Peyer's patch (tissue), 4 donors: ENCODE measurements around the gene ALOX15B. TPM values are rescaled to one million over a fixed set of nuclear protein-coding genes. Genes with fewer than 3 reads are reported as not detected.
"Not testable (repeated sequence)": the region's sequence is repeated elsewhere in the genome, so short reads cannot be mapped to it uniquely, and the experiment has no call there.

Experiments
- DNase-seq, 3 donors: peaks; one replicate each; pipeline ENCODE4 v3.0.0-alpha.2; 2017 to 2019
- H3K27ac ChIP-seq, 4 donors: fragments of 200-600 bp; sonication (generic); one replicate each; pipeline ENCODE4 v1.5.1; 2016 to 2019
- H3K27me3 ChIP-seq, 2 donors: fragments of 200-600 bp; sonication (generic); one replicate each; pipeline ENCODE4 v1.5.1; 2019
- H3K36me3 ChIP-seq, 3 donors: fragments of 200-600 bp; sonication (generic); one replicate each; pipeline ENCODE4 v1.5.1; 2016 to 2019
- H3K4me1 ChIP-seq, 4 donors: fragments of 200-600 bp; sonication (generic); one replicate each; pipeline ENCODE4 v1.5.1; 2016 to 2019
- H3K4me3 ChIP-seq, 4 donors: fragments of 200-600 bp; sonication (generic); 1 replicate in 3 of 4; 2 replicates in 1 of 4; pipeline ENCODE4 v1.5.1; 2016 to 2019; ENCODE audit warnings: mild to moderate bottlenecking in 1 of 4
- H3K9me3 ChIP-seq, 4 donors: fragments of 200-600 bp; sonication (generic); one replicate each; pipeline ENCODE4 v1.5.1; 2016 to 2019; ENCODE audit warnings: mild to moderate bottlenecking in 1 of 4
- POLR2A ChIP-seq, 2 donors: fragments of 450-650 bp; IDR thresholded peaks; one replicate each; pipeline ENCODE4 v1.5.1; 2017; ENCODE audit warnings: antibody characterized with exemption in 2 of 2, mild to moderate bottlenecking in 2 of 2, moderate library complexity in 2 of 2
- total RNA-seq, 4 donors: library from RNA; depleted of rRNA; stranded (reverse); fragments of >200 nt; gene quantifications; one replicate each; pipeline ENCODE4 v1.1.0, GENCODE V29; 2016
- TF ChIP-seq, protein P1 (sequence below), 6 experiments: fragments of 450-650 bp in 4 of 6; fragments of 200-600 bp in 2 of 6; sonication (generic) in 1 of 6; IDR thresholded peaks; one replicate each; pipeline ENCODE4 v1.5.1; 2017 to 2019; ENCODE audit warnings: antibody characterized with exemption in 6 of 6, mild to moderate bottlenecking in 3 of 6, moderate library complexity in 1 of 6

Gene ALOX15B
- total RNA-seq, 4 donors from 2014 or later = 0.70 to 4.1 (median 2.1) TPM

DNA sequence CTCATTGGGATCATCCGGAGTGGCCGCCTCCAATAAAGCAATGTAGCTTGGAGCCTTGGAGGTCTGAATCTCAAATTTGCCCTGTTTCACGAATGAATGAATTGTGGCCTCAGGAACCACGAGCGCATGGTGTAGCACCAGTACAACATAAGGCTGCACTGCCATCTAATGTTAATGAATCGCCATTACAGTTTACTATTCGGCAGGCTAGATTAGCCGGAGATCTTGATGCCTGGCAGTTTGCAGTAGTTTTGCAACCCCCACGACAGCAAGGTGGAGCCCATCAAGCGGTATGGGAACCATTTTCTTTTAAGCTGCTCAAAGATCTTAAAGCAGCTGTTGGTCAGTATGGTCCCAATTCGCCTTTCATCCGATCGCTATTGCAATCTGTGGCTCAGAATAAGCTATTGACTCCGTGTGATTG lies 18.8 kb downstream of the ALOX15B start:
- H3K27ac ChIP-seq = no peak overlapping the region
- no peak overlapping the region for H3K4me3 ChIP-seq
- H3K9me3 ChIP-seq = no peaks in the 10 kb centered on the region
- DNase-seq = peak; percentile 51 to 72 (median 54)
- H3K36me3 ChIP-seq = no peaks in the 10 kb centered on the region
- TF ChIP-seq POLR2A (IDR thresholded peaks at IDR 0.05) = no peak
- TF ChIP-seq, protein P1, sequence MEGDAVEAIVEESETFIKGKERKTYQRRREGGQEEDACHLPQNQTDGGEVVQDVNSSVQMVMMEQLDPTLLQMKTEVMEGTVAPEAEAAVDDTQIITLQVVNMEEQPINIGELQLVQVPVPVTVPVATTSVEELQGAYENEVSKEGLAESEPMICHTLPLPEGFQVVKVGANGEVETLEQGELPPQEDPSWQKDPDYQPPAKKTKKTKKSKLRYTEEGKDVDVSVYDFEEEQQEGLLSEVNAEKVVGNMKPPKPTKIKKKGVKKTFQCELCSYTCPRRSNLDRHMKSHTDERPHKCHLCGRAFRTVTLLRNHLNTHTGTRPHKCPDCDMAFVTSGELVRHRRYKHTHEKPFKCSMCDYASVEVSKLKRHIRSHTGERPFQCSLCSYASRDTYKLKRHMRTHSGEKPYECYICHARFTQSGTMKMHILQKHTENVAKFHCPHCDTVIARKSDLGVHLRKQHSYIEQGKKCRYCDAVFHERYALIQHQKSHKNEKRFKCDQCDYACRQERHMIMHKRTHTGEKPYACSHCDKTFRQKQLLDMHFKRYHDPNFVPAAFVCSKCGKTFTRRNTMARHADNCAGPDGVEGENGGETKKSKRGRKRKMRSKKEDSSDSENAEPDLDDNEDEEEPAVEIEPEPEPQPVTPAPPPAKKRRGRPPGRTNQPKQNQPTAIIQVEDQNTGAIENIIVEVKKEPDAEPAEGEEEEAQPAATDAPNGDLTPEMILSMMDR (IDR thresholded peaks at IDR 0.05) = peak; percentile 42 to 88 (median 82)
- H3K27me3 ChIP-seq = no peaks in the 10 kb centered on the region
- H3K4me1 ChIP-seq = peaks cover 0 to 16% (median 6%) of the 10 kb centered on the region in 4 donors

DNA sequence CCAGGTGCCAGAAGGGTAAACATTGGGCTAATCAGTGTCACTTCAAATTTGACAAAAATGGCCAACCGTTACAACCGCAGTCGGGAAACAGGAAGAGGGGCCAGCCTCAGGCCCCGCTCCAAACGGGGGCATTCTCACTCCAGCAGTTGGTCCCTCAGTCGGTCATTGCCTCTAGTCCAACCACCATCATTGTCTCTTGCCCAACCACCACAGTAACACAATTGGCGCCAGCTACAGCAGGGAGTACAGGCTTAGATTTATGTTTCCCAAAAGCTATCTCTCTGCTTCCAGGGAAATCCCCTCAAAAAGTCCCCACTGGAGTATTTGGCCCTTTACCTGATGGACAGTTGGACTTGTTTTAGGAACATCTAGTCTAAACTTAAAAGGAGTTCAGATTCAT lies 20.3 kb downstream of the ALOX15B start:
- Histone ChIP-seq H3K36me3 (no peaks in the 10 kb centered on the region), H3K4me3 (no peak overlapping the region), H3K9me3 (no peaks in the 10 kb centered on the region), H3K4me1 (peaks cover 0 to 20% (median 8%) of the 10 kb centered on the region in 4 donors), H3K27me3 (no peaks in the 10 kb centered on the region), H3K27ac (no peak overlapping the region)
- no peak for DNase-seq
- no peak for TF ChIP-seq POLR2A (IDR thresholded peaks at IDR 0.05)
- TF ChIP-seq, protein P1 (IDR thresholded peaks at IDR 0.05) = no peak

DNA sequence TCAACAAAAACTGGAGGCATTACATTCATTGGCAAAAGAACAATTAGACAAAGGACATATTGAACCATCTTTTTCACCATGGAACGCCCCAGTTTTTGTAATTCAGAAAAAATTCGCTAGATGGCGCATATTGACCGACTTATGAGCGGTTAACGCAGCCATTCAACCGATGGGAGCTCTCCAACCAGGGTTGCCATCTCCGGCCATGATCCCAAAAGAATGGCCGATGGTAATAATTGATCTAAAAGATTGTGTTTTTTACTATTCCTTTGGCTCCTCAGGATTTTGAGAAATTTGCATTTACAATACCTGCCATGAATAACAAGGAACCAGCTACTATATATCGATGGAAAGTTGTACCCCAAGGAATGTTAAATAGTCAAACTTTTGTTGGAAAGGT lies 21.4 kb downstream of the ALOX15B start:
- H3K4me3 ChIP-seq = no peak overlapping the region
- no peak overlapping the region for H3K27ac ChIP-seq
- peaks cover 0 to 20% (median 8%) of the 10 kb centered on the region in 4 donors for H3K4me1 ChIP-seq
- peak; percentile 36 to 85 (median 63) for DNase-seq
- TF ChIP-seq, protein P1 (IDR thresholded peaks at IDR 0.05) = peak; percentile 57 to 85 (median 78)
- TF ChIP-seq POLR2A (IDR thresholded peaks at IDR 0.05) = no peak
- no peaks in the 10 kb centered on the region for H3K9me3 ChIP-seq
- H3K27me3 ChIP-seq = no peaks in the 10 kb centered on the region
- no peaks in the 10 kb centered on the region for H3K36me3 ChIP-seq

DNA sequence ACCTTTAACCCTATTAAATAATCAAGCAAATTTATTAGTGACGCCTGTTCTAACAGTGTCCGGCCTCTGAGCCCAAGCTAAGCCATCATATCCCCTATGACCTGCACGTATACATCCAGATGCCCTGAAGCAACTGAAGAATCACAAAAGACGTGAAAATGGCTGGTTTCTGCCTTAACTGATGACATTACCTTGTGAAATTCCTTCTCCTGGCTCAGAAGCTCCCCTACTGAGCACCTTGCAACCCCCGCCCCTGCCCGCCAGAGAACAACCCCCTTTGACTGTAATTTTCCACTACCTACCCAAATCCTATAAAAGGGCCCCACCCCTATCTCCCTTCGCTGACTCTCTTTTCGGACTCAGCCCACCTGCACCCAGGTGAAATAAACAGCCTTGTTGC lies 23.0 kb downstream of the ALOX15B start:
- H3K4me1 ChIP-seq = peaks cover 0 to 15% (median 4%) of the 10 kb centered on the region in 4 donors
- not testable (repeated sequence) for H3K27me3 ChIP-seq, H3K4me3 ChIP-seq, H3K9me3 ChIP-seq, H3K27ac ChIP-seq, DNase-seq, H3K36me3 ChIP-seq

DNA sequence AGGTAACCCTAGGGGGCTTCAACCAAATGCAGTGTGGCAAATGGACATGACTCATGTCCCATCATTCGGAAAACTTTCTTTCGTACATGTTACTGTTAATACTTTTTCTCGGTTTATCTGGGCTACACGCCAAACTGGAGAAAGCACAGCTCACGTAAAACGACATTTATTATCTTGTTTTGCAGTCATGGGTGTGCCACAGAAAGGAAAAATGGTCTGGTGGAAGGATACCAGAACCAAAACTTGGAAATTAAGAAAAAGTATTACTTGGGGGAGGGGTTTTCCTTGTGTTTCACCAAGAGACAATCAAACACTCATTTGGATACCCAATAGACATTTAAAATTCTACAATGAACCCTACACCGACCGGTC lies 23.6 kb downstream of the ALOX15B start:
- no peak for DNase-seq
- Histone ChIP-seq H3K27me3 (no peaks in the 10 kb centered on the region), H3K4me1 (peaks cover 0 to 12% (median under 1%) of the 10 kb centered on the region in 4 donors), H3K36me3 (no peaks in the 10 kb centered on the region), H3K4me3 (peak overlapping the region in 2 of 4 donors; percentile 0 to 26), H3K27ac (no peak overlapping the region), H3K9me3 (no peaks in the 10 kb centered on the region)
- TF ChIP-seq, protein P1 (IDR thresholded peaks at IDR 0.05) = no peak
- TF ChIP-seq POLR2A (IDR thresholded peaks at IDR 0.05) = no peak

DNA sequence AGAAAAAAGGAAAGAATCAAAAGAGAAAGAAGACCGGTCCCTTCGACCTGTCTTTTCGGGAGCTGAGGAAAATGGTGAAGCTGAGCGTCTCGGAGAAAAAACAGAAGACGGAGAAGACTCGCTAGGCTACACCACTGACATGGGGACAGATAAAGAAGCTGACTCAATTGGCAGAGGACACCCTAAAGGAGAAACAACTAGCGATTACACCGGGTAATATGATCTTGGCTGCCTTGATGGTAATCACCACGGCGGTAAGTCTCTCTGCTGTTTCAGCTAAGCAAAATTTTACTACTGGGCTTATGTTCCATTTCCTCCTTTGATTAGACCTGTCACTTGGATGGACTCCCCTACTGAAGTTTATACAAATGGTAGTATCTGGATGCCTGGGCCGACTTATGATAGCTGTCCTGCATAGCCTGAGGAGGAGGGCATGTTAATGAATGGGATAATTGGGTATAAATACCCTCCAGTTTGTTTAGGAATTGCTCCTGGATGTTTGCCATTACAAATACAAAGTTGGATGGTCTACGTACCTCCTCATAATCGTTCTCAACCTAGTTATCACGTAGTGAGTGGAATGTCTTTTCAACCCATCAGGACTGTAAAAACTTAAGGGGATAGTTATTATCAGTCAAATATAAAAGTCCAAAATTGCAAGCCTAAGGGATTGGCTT lies 24.1 kb downstream of the ALOX15B start:
- no peaks in the 10 kb centered on the region for H3K36me3 ChIP-seq
- DNase-seq = no peak
- H3K9me3 ChIP-seq = no peaks in the 10 kb centered on the region
- TF ChIP-seq POLR2A (IDR thresholded peaks at IDR 0.05) = no peak
- TF ChIP-seq, protein P1 (IDR thresholded peaks at IDR 0.05) = no peak
- H3K27me3 ChIP-seq = no peaks in the 10 kb centered on the region
- H3K4me3 ChIP-seq = peak overlapping the region in 2 of 4 donors; percentile 0 to 26
- H3K27ac ChIP-seq = no peak overlapping the region
- H3K4me1 ChIP-seq = peaks cover 0 to 12% (median 0%) of the 10 kb centered on the region in 4 donors
